RWPE2 (cell line): ENCODE measurements around the gene GDPD3.

ENCODE experiments used
- ATAC-seq: fragments of 200-7000 bp; cut with Tn5 transposase; 3 replicates; pipeline ENCODE4 v1.9.1; 2021; ENCODE audit warnings: low read depth
- DNase-seq: peaks from one replicate; pipeline ENCODE4 v3.0.0-alpha.2; 2020; ENCODE audit warnings: low spot score
- H3K27ac ChIP-seq: fragments of 450-650 bp; 2 replicates; pipeline ENCODE4 v1.5.1; 2017; ENCODE audit warnings: mild to moderate bottlenecking; ENCODE audit not compliant: poor library complexity, severe bottlenecking
- H3K27me3 ChIP-seq: fragments of 250-450 bp; sonication (Bioruptor Pico); 2 replicates; pipeline ENCODE4 v1.5.1; 2021; ENCODE audit warnings: mild to moderate bottlenecking, moderate library complexity; ENCODE audit not compliant: insufficient read depth, poor library complexity, severe bottlenecking
- H3K36me3 ChIP-seq: fragments of 250-450 bp; sonication (Bioruptor Pico); 2 replicates; pipeline ENCODE4 v1.5.1; 2020; ENCODE audit warnings: low read depth, mild to moderate bottlenecking, moderate library complexity
- H3K4me1 ChIP-seq: fragments of 250-450 bp; sonication (Bioruptor Pico); 2 replicates; pipeline ENCODE4 v1.5.1; 2021; ENCODE audit warnings: mild to moderate bottlenecking, moderate library complexity; ENCODE audit not compliant: insufficient read depth, poor library complexity, severe bottlenecking
- H3K4me3 ChIP-seq: fragments of 250-450 bp; sonication (Bioruptor Pico); 2 replicates; pipeline ENCODE4 v1.5.1; 2021; ENCODE audit warnings: mild to moderate bottlenecking, moderate library complexity; ENCODE audit not compliant: severe bottlenecking
- H3K9me3 ChIP-seq: fragments of 250-450 bp; sonication (Bioruptor Pico); 2 replicates; pipeline ENCODE4 v1.5.1; 2021; ENCODE audit warnings: mild to moderate bottlenecking, moderate library complexity; ENCODE audit not compliant: severe bottlenecking
- CTCF ChIP-seq: fragments of 450-650 bp; IDR thresholded peaks from one replicate; pipeline ENCODE4 v1.5.1; 2017; ENCODE audit warnings: mild to moderate bottlenecking, moderate library complexity; ENCODE audit not compliant: poor library complexity, severe bottlenecking

Gene GDPD3

DNA sequence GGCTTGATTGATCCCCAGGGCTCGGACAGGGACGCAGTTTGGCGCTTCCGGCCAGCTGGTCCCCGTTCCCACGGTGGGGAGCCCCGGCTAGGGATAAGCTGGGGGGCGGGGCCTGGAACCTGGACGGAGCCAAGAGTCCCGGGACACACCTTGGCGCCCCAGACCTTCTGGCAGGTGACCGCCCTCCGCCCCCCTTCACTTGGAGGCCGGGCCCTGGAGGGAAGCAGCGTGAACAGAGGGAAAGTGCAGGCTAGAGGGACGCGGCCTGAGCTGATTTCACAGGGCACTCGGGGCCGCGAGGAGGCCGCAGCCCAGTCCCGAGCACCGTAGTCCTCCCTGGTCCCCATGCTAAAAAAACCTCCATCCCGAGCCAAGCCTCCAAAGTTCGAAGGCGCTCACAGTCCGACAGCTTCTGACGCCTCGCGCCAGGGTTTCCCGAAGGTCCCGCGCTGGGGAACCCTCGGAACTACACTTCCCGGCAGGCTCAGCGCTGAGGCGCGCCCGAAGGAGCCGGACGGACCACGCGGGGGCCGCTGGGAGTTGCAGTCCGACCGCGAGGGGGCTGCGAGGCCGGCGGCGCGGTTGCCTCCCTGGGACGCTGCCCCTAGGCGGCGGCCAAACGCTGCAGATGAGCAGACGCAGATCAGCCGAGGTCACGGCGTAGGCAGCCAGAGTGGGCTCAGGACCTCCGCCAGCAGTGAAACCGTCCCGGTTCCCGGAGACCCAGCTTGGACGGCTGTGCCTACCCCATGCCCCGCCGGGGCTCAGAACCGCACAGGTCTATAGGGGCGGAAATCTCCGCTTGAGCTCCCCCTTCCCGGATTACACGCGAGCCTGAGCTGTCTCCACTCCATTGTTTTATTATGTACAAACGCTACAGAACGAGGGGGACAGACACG is 21.6 kb downstream of the GDPD3 start, which contains the start of gene TBX6:
TSS of gene TBX6 (minus strand) at position 451 of the 899 bp plus-strand sequence. CDS start 731 bp downstream, outside the sequence.
- peak within 1 kb of the TSS; percentile 87 for H3K27ac ChIP-seq
- peak; percentile 87 for ATAC-seq
- peak; percentile 91 for DNase-seq
- peaks cover 13% of the 10 kb centered on the region for H3K4me1 ChIP-seq
- H3K36me3 ChIP-seq, result peaks cover 4% of the 10 kb centered on the region; the same call in 1 of the 2 replicates
- TF ChIP-seq CTCF, result peak; percentile 92
- H3K9me3 ChIP-seq, result peaks cover 3% of the 10 kb centered on the region
- no peaks in the 10 kb centered on the region for H3K27me3 ChIP-seq
- H3K4me3 ChIP-seq, result peak within 1 kb of the TSS; percentile 21

DNA sequence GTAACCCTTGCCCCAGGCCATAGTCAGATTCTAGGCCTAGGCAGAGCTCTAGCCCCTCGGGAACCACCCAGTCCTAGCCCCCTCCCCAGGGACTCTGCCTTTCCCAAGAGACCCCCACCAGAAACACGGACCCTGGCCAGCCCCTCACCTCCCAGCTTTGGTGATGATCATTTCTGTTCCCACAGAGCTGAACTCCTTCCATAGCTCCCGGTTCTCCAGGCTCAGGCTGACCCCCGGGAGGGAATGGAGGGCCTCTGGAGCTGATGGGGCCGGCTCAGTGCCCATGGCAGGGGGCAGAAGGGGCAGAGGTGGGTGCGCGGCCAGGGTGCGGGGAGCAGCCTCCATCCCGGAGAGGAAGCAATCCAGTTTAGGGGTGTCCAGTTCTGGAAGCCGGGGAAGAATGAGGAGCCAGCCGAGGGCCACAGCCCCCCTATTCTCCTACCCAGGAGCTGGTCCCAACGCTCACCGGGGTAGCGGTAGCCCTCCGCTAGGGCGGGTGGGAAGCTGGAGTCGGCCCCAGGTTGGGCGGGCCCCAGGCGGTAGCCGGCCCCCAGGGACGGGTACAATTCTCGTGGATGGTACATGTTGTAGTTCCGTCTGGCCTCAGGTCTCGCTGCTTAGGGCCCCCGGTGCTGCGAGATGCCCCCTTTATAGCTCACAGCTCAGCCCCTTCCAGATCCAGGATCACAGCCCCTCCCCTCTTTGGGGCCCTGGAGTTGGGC is 22.6 kb downstream of the GDPD3 start:
- peak; percentile 62 for DNase-seq
- peaks cover 13% of the 10 kb centered on the region for H3K4me1 ChIP-seq
- TF ChIP-seq CTCF, result no peak
- no peak for ATAC-seq
- H3K27me3 ChIP-seq, result no peaks in the 10 kb centered on the region
- H3K36me3 ChIP-seq, result peaks cover 4% of the 10 kb centered on the region; the same call in 1 of the 2 replicates
- peak overlapping the region; percentile 87 for H3K27ac ChIP-seq
- no peak overlapping the region for H3K4me3 ChIP-seq
- H3K9me3 ChIP-seq, result no peaks in the 10 kb centered on the region

- Histone ChIP-seq H3K36me3 (peaks cover 20% of the 10 kb centered on the region), H3K4me3 (no peak overlapping the region), H3K27ac (peak overlapping the region; percentile 87), H3K27me3 (no peaks in the 10 kb centered on the region), H3K9me3 (no peaks in the 10 kb centered on the region), H3K4me1 (peaks cover 13% of the 10 kb centered on the region)
- no peak for ATAC-seq
- TF ChIP-seq CTCF, result no peak
- DNase-seq, result no peak
Measured at GRCh38 chr16:30088832-30089624, 24.3 kb downstream of the GDPD3 start.

DNA sequence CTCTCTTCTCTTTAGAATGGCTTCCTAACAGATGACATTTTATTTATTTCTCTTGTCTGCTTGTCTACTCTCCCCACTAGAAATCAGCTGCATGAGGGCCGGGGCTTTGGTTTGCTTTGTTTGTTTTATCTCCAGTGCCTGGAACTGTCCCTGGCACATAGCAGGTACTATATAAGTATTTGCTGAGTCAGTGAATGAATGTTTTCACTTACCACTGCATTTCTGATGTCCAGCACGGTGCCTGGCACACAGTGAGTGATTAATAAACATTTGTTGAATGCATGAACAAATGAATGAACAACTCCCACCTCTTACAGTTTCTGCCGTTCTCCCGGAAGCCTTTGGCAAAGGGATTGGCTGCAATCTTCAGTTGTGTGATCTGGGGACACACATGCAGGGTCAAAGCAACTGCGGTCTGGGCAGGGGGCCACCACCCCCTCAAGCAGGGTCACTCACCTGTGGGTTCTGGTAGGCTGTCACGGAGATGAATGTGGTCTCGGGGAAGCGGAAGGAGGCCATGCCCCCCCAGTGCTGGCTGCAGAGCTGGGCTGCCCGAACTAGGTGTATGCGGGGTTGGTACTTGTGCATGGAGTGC is 25.0 kb downstream of the GDPD3 start:
- Histone ChIP-seq H3K27ac (peak overlapping the region; percentile 87), H3K4me3 (no peak overlapping the region), H3K4me1 (peaks cover 13% of the 10 kb centered on the region)

More for the DNA sequence above, 25.0 kb downstream of the GDPD3 start:
- no peak for TF ChIP-seq CTCF
- H3K9me3 ChIP-seq, result no peaks in the 10 kb centered on the region
- H3K36me3 ChIP-seq, result peaks cover 27% of the 10 kb centered on the region
- no peaks in the 10 kb centered on the region for H3K27me3 ChIP-seq
- no peak for DNase-seq
- no peak for ATAC-seq
